Activated CD8-positive, alpha-beta memory T cell treated with anti-CD3 and anti-CD28 coated beads, Interleukin-2, amount 10 ng/mL, durations not matched to agents 7 days and 5 days (primary cell): ENCODE measurements around the gene FBXO22. TPM values are rescaled to one million over a fixed set of nuclear protein-coding genes. Genes with fewer than 3 reads are reported as not detected.
A peak's percentile ranks its signal among the peaks of the same experiment; 100 is the strongest.
"Not testable (repeated sequence)": the region's sequence is repeated elsewhere in the genome, so short reads cannot be mapped to it uniquely, and the experiment has no call there.

ENCODE experiments used
- ATAC-seq: fragments of 150-1000 bp; cut with Tn5 transposase; one replicate; pipeline ENCODE4 v1.10.0; 2021; ENCODE audit warnings: moderate library complexity
- CTCF ChIA-PET: fragments of 350-600 bp; sonication (Branson Sonifier 250); formaldehyde crosslinking; loops from one replicate; lab custom pipeline; 2021; ENCODE audit warnings: antibody characterized with exemption; lab: Charles Lee
- DNase-seq: peaks from one replicate; pipeline ENCODE4 v3.0.0-alpha.2; 2020
- H3K27ac Mint-ChIP-seq: one replicate; pipeline ENCODE4 v1.8.0; 2021; ENCODE audit warnings: mild to moderate bottlenecking, mixed read lengths
- H3K27me3 Mint-ChIP-seq: one replicate; pipeline ENCODE4 v1.8.0; 2021; ENCODE audit warnings: mixed read lengths
- H3K36me3 Mint-ChIP-seq: one replicate; pipeline ENCODE4 v1.8.0; 2021; ENCODE audit warnings: mild to moderate bottlenecking, mixed read lengths
- H3K4me1 Mint-ChIP-seq: one replicate; pipeline ENCODE4 v1.8.0; 2021; ENCODE audit warnings: mixed read lengths
- H3K4me3 Mint-ChIP-seq: one replicate; pipeline ENCODE4 v1.8.0; 2021; ENCODE audit warnings: mild to moderate bottlenecking, moderate library complexity, mixed read lengths
- H3K9me3 Mint-ChIP-seq: one replicate; pipeline ENCODE4 v1.8.0; 2022; ENCODE audit warnings: low read depth, mixed read lengths
- total RNA-seq, 2 experiments: library from RNA; stranded (reverse); gene quantifications; one replicate each; pipeline ENCODE4 v1.2.3, GENCODE V29; 2021

Gene FBXO22
- total RNA-seq, result 10 to 100 TPM; 43.2 to 46.8 TPM

DNA sequence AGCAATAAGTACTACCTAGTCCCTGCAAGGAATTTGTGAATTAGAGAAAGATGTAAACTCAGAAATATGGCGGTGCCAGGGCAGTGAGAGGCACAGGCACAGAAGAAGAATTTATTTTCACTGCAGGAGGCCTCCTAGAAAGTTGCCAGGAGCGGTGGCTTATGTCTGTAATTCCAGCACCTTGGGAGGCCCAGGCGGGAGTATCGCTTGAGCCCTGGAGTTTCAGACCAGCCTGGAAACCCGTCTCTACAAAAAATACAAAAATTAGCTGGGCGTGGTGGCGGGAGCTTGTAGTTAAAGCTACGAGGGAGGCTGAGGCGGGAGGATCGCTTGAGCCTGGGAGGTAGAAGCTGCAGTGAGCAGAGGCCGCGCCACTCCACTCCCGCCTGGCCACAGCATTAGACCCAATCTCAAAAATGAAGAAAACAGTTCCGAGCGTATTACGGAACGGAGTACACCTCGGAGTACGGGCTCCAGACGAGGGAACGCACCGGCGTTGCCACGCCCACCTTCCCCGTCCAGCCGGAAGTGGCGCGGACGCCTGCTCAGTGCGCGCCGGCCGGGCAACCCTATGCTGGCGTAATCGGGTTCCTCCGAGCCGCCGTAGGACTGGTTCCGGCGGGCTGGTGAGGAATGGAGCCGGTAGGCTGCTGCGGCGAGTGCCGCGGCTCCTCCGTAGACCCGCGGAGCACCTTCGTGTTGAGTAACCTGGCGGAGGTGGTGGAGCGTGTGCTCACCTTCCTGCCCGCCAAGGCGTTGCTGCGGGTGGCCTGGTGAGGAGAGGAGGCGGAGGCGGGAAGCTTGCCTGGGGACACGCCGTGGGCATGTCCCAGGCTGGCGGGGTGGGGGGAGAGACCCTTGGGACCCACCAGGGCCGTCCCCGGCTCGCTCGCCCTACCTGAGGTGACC is at the start of gene FBXO22:
TSS of gene FBXO22 (plus strand) at position 548 of the 909 bp plus-strand sequence. CDS start at position 634, 86 bp downstream.
- DNase-seq (peak; percentile 95), ATAC-seq (peak; percentile 97)
- Mint-ChIP-seq H3K27me3 (no peaks in the 10 kb centered on the region), H3K9me3 (no peaks in the 10 kb centered on the region), H3K27ac (peak within 1 kb of the TSS; percentile 98), H3K36me3 (peaks cover 26% of the 10 kb centered on the region), H3K4me3 (peak within 1 kb of the TSS; percentile 100), H3K4me1 (peaks cover 47% of the 10 kb centered on the region)
- CTCF ChIA-PET, result interaction anchor here (0.6 to 1.7 kb wide), 9 partner anchors 10 to 431 kb away, joined by 3 to 7 read pairs (median 3); no protein-coding TSS in a partner anchor

GRCh38 chr15:75857886-75858285 is 45.8 kb upstream of the FBXO22 start:
- CTCF ChIA-PET, result no interaction called here
- DNase-seq (no peak), ATAC-seq (no peak)
- peaks cover 39% of the 10 kb centered on the region for H3K36me3 Mint-ChIP-seq
- H3K27me3 Mint-ChIP-seq, result no peaks in the 10 kb centered on the region
- no peak overlapping the region for H3K4me3 Mint-ChIP-seq
- H3K9me3 Mint-ChIP-seq, result no peaks in the 10 kb centered on the region
- H3K27ac Mint-ChIP-seq, result no peak overlapping the region
- peaks cover 4% of the 10 kb centered on the region for H3K4me1 Mint-ChIP-seq

DNA sequence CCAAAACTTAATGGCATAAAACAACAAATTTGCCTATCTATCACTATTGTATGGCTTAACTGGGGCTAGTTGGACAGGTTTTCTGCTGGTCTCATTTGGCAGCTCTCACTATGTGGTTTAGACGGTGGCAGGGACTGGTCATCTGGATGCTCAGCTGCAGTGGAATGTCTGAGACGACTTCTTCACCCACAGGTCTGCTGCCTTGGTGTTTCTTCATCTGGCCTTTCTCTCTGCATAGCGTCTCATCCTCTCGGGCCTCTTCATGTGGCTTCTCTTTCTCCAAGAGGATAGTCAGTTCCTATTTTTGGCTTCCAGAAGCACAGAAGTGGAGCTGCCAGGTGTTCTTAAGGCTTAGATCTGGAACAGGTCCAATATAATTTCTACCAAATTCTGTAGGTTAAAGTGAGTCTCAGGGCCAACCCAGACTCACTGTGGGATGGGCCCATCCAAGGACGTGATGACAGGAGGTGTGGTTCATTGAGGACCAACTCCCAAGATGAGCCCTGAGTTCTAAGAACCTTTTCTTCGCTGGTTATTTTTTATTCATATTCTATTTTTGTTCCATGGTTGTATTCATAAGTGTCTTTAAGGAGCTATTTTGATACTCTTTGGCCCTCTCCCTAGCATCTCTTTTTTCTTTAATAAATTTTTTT is 41.8 kb upstream of the FBXO22 start:
- Mint-ChIP-seq H3K9me3 (no peaks in the 10 kb centered on the region), H3K4me3 (no peak overlapping the region), H3K36me3 (peaks cover 46% of the 10 kb centered on the region), H3K27ac (no peak overlapping the region), H3K4me1 (peaks cover 16% of the 10 kb centered on the region), H3K27me3 (no peaks in the 10 kb centered on the region)
- ATAC-seq (no peak), DNase-seq (no peak)
- CTCF ChIA-PET, result interaction anchor here (1.1 kb wide), 1 partner anchor 14 kb away, joined by 3 read pairs; no protein-coding TSS in a partner anchor

DNA sequence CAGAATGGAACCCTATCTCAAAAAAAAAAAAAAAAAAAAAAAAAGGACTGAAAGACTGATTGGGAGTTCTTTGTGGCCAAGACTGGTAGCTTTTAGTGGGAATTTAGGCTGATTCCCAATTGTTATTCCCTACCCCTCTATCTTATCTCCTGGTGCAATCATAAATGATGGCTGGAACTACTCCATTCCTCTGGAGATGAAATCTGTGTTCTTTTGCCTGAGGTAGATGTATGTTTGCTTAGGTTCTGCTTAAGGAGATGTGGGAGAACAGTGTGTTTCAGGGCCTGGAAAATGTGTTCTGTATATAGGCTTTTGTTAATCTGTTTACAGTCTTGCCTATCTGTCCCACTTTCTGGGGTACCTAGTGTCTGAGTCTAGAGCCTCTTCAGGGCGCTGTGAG is 40.9 kb upstream of the FBXO22 start:
- Mint-ChIP-seq H3K4me1 (peaks cover 21% of the 10 kb centered on the region), H3K27ac (no peak overlapping the region), H3K4me3 (no peak overlapping the region), H3K27me3 (no peaks in the 10 kb centered on the region), H3K36me3 (peaks cover 44% of the 10 kb centered on the region), H3K9me3 (no peaks in the 10 kb centered on the region)
- CTCF ChIA-PET, result interaction anchor here (1.1 kb wide), 1 partner anchor 13 kb away, joined by 3 read pairs; no protein-coding TSS in a partner anchor
- ATAC-seq (no peak), DNase-seq (no peak)

DNA sequence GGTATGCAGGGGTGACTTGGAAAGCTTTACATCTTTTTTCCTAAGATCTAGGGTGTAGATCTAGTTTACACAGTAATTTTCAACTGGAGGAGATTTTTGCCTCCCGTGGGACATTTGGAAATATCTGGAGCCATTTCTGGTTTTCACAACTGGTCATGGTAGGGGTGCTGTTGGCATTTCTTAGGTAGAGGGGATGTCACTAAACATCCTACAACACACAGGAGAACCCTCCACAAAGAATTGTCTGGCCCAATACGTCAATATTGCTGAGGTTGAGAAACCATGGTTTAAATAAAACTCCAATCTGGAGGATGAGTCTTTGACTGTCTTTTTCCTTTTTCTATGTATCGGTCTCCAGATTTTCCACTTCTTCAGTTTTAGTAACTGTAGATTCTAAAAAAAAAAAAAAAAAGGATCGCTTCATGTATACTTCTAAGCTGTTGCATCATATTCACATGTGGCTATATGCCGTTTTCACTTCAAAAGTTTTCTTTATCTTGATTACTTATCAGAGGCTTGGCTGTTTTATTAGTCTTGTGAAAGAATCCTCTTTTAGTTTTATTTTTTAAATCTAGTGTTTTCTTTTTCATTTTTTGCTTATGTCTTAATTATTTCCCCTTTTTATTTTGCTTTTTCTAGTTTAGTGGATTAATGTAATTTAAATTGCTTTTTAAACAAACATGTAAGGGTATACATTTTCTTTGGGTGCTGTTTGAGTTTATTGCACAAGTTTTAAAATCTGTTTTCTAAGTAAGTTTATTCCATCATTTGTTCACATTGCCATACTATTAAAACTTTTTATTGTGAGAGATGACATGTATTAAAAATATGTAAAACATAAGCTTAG is 39.2 kb upstream of the FBXO22 start:
- CTCF ChIA-PET, result no interaction called here
- H3K4me3 Mint-ChIP-seq, result no peak overlapping the region
- H3K36me3 Mint-ChIP-seq, result peaks cover 45% of the 10 kb centered on the region
- H3K27me3 Mint-ChIP-seq, result no peaks in the 10 kb centered on the region
- DNase-seq (no peak), ATAC-seq (no peak)
- no peaks in the 10 kb centered on the region for H3K9me3 Mint-ChIP-seq
- peaks cover 22% of the 10 kb centered on the region for H3K4me1 Mint-ChIP-seq
- H3K27ac Mint-ChIP-seq, result no peak overlapping the region

DNA sequence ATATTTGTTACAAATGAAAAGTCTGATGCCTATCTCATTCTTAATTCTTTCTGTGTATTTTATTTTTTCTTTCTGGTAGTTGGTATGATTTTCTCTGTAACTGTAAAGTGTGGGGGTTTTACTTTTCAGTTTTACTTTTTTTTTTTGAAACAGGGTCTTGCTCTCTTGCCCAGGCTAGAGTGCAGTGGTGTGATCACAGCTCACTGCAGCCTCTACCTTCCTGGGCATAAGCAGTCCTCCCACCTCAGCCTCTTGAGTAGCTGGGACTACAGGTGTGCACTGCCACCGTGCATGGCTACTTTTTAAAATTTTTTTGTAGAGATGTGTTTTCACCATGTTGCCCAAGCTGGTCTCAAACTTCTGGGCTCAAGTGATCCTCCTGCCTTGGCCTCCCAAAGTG is 37.6 kb upstream of the FBXO22 start:
- not testable (repeated sequence) for ATAC-seq, H3K27ac Mint-ChIP-seq, H3K9me3 Mint-ChIP-seq, H3K27me3 Mint-ChIP-seq, H3K4me3 Mint-ChIP-seq, DNase-seq
- CTCF ChIA-PET, result interaction anchor here (0.7 kb wide), 1 partner anchor 253 kb away, joined by 4 read pairs; no protein-coding TSS in a partner anchor
- Mint-ChIP-seq H3K36me3 (peaks cover 39% of the 10 kb centered on the region), H3K4me1 (peaks cover 19% of the 10 kb centered on the region)

DNA sequence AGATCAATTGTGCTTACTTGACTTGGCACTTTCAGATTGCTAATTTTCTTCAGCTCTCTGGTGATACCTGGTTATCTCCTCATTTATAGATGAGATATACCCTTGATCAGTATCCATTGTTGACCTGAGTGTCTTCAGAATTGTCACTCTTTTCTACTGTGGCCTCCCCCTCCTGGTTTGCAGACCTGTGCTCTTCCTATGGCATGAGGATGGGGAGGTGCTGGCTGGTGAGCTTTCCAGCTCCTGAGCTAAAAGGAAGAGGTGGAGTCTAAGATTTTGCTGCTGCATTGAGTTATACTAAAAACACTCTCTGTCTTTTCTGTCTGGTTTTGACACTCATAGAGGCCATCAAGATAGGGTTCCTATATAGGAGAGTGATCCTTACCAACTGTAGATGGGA is 36.8 kb upstream of the FBXO22 start:
- H3K36me3 Mint-ChIP-seq, result peaks cover 34% of the 10 kb centered on the region
- ATAC-seq, result no peak
- DNase-seq, result no peak
- H3K27me3 Mint-ChIP-seq, result no peaks in the 10 kb centered on the region
- H3K4me1 Mint-ChIP-seq, result peaks cover 19% of the 10 kb centered on the region
- CTCF ChIA-PET, result no interaction called here
- no peaks in the 10 kb centered on the region for H3K9me3 Mint-ChIP-seq
- no peak overlapping the region for H3K27ac Mint-ChIP-seq
- H3K4me3 Mint-ChIP-seq, result no peak overlapping the region

DNA sequence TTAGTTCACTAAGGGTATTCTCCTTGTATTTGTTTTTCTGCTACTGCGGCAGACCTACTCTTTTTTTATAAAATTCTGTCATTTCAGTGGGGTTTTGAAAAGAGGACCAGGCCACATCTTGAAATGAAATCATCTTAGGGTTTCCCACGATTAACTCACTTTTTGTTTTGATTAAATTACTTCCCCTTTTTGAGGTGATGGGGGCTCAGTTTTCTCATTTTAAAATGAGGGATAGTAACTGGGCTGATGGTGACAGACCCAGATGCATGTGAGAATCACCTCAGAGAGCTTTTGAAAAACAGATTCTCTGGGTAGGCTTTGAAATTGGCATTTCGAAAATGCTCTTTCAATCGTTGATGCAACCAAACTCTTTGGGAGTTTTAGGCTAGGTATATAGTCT is 36.2 kb upstream of the FBXO22 start:
- DNase-seq (no peak), ATAC-seq (no peak)
- Mint-ChIP-seq H3K4me1 (peaks cover 19% of the 10 kb centered on the region), H3K9me3 (no peaks in the 10 kb centered on the region), H3K27ac (no peak overlapping the region), H3K27me3 (no peaks in the 10 kb centered on the region), H3K36me3 (peaks cover 34% of the 10 kb centered on the region), H3K4me3 (no peak overlapping the region)
- CTCF ChIA-PET, result no interaction called here

DNA sequence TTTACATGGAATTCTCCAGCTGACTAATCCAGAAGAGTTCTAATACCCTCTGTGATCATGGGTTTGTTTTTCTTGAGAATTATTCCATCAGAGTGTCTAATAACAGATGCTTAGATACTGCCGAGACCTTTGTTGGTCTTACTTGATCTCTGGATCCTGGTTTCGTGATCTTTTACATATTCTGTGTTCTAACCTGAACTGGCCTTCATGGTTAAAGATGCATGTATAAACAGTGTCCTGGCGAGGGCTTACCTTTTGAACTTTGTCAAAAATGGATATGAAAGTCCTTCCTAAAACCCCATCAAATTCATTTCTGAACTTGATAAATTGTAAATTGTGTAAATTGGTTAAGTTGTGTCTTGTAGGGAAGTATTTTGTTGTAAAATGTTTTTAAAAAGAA is 35.7 kb upstream of the FBXO22 start:
- H3K27ac Mint-ChIP-seq, result no peak overlapping the region
- no peaks in the 10 kb centered on the region for H3K9me3 Mint-ChIP-seq
- H3K4me3 Mint-ChIP-seq, result no peak overlapping the region
- ATAC-seq, result no peak
- peaks cover 19% of the 10 kb centered on the region for H3K4me1 Mint-ChIP-seq
- H3K36me3 Mint-ChIP-seq, result peaks cover 31% of the 10 kb centered on the region
- CTCF ChIA-PET, result no interaction called here
- H3K27me3 Mint-ChIP-seq, result no peaks in the 10 kb centered on the region
- no peak for DNase-seq

GRCh38 chr15:75869446-75869845 is 34.2 kb upstream of the FBXO22 start:
- CTCF ChIA-PET, result interaction anchor here (0.9 kb wide), 1 partner anchor 270 kb away, joined by 5 read pairs; no protein-coding TSS in a partner anchor
- no peak overlapping the region for H3K4me3 Mint-ChIP-seq
- no peak overlapping the region for H3K27ac Mint-ChIP-seq
- H3K27me3 Mint-ChIP-seq, result no peaks in the 10 kb centered on the region
- peaks cover 25% of the 10 kb centered on the region for H3K4me1 Mint-ChIP-seq
- peaks cover 39% of the 10 kb centered on the region for H3K36me3 Mint-ChIP-seq
- ATAC-seq, result no peak
- no peak for DNase-seq
- H3K9me3 Mint-ChIP-seq, result no peaks in the 10 kb centered on the region

DNA sequence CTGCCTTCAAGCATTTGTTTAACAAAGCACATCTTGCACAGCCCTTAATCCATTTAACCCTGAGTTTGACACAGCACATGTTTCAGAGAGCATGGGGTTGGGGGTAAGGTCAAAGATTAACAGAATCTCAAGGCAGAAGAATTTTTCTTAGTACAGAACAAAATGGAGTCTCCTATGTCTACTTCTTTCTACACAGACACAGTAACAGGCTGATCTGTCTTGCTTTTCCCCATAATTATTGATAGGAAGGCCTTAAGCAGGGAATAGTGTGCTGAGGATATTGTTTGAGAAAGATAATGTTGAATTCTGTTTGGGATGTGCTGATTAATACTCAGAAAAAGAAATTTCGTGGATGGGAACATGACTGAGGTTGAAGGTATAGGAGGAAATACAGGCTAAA is 32.1 kb upstream of the FBXO22 start:
- peaks cover 45% of the 10 kb centered on the region for H3K36me3 Mint-ChIP-seq
- H3K27me3 Mint-ChIP-seq, H3K9me3 Mint-ChIP-seq, DNase-seq, CTCF ChIA-PET, H3K4me3 Mint-ChIP-seq, H3K27ac Mint-ChIP-seq, ATAC-seq: not testable (repeated sequence)
- peaks cover 21% of the 10 kb centered on the region for H3K4me1 Mint-ChIP-seq

DNA sequence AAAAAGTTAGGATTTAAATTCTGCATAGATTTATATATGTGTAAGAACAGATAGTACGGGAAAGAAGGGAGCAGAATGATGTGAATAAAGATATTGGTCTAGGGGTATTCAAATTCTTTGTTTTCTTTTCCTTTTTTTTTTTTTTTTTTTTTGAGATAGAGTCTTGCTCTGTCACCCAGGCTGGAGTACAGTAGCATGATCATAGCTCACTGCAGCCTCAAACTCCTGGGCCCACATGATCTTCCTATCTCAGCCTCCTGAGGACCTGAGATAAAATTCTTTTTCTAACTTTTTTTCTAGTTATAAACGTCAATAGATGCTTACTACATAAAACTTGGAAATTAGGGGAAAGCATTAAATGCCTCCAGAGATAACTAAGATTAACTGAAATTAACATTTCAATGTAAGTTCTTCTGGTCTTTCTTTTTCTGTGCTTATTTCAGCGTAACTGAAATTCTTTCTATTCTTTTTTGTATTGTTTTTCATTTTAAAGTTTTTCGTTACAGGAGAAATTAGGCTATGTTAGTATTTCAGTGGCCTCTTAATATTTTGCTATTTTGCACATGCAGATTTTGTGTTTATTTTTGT is 31.2 kb upstream of the FBXO22 start:
- ATAC-seq (no peak), DNase-seq (no peak)
- no peaks in the 10 kb centered on the region for H3K27me3 Mint-ChIP-seq
- H3K27ac Mint-ChIP-seq, result no peak overlapping the region
- no peak overlapping the region for H3K4me3 Mint-ChIP-seq
- H3K36me3 Mint-ChIP-seq, result peaks cover 47% of the 10 kb centered on the region
- peaks cover 14% of the 10 kb centered on the region for H3K4me1 Mint-ChIP-seq
- H3K9me3 Mint-ChIP-seq, result no peaks in the 10 kb centered on the region
- CTCF ChIA-PET, result interaction anchor here (0.7 kb wide), 1 partner anchor 28 kb away, joined by 4 read pairs; no protein-coding TSS in a partner anchor
